GM19372 (cell line): ENCODE data around the gene KEL.

Source experiments
- ATAC-seq: cut with Tn5 transposase; IDR thresholded peaks from one replicate; pipeline ENCODE4 v1.9.1; 2021; ENCODE audit warnings: mild to moderate bottlenecking, low read depth, moderate library complexity; ENCODE audit not compliant: unreplicated experiment

Gene KEL

DNA sequence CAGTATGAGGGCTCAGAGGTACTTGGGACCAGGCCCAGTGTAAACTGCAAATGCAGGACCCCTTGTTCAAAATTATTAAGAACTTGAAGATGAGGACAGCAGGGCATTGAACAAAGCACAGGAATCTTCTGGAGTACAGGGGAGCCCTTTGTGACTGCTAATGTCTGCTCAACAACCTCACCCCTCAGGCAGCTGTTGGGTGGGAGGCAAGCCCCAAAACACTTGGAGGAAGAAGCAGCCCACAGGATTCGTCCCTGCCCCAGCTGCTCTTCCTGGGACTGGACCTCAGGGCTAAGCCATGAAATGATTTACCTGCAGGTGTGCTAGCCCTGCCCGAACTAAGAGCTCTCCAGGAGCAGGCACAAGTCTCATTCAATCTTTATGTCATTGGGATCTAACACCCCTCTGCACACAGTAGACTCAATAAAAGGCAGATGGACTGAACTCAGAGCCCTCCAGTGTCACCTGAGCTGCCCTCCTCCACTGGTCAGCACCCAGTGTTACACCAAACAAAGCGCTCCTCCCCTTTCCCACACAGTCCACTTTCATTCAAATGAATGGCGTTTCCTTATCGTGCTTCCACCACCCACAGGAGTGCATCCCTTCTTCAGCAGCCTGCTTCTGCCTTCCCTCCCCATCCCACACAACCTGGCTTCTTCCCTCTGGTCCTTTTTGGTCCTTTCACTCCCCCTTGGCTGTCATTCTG, 29.6 kb downstream of the KEL start:
- ATAC-seq = no peak

DNA sequence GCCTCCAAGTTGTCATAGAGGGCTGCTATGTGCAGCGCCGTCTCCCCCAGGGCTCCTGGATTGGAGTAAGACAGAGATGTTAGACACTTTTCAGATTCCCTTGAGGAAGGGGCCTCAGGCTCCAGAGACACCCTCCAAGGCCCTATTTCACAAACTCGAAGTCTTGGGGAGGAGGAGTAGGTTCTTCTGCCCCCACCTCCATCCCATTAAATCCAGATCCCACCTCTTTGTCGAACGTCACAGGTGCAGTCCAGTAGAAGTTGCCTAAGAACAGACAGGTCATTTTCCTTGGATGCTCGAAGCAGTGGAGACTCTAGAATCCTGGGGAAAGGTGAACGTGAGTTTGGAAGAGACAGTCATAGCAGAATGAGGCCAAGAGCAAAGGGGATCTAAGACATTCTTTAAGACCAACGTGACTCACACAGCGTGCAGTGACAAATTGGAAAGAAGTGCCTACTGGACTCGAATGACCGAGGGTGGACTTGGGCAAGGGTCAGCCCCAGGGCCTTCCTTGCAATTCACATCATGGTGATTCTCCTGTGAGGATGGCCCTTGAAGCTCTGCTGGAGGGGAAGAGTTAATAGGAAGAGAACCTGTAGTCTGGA, 31.9 kb downstream of the KEL start:
- no peak for ATAC-seq

DNA sequence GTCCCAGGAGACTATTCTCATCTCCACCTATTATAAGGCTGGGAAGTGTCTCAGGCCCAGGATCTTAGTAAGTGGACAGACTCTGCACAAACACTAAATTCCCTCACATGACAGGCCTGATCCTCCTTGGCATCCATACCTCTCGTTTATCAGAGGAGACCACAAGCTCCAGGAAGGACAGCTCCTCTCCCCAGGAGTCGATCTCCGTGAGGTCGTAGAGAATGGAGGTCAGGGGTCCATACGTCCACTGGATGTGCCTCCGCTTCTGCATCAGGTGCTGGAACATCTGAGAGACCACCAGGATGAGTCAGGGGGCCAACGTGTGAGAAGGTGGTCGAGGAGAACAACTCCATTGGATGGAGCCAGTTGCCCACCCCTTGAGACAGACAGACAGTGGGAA, 34.2 kb downstream of the KEL start:
- ATAC-seq = no peak

DNA sequence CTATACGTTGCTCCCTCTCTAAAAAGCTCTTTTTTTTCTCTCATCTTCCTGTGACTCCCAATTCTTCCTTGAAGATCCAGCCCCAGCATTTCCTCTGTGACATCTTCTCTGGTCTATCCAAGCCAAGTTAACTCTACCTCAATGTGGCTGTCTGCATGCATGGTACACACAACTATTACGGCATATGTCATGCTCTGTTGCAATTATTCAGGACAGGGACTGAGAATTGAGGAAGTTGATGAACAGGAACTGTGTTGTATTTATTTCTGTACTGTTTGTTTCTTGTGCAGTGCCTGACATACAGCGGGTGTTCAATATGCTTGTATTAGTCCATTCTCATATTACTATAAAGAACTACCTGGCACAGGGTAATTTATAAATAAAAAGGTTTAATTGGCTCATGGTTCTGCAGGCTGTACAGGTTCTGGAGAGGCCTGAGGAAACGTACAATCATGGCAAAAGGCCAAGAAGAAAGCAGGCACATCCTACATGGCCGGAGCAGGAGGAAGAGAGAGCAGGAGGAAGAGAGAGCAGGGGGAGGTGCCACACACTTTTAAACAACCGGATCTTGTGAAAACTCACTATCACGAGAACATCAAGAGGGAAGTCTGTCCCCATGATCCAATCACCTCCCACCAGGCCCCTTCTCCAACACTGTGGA, 34.9 kb downstream of the KEL start:
- ATAC-seq = no peak

DNA sequence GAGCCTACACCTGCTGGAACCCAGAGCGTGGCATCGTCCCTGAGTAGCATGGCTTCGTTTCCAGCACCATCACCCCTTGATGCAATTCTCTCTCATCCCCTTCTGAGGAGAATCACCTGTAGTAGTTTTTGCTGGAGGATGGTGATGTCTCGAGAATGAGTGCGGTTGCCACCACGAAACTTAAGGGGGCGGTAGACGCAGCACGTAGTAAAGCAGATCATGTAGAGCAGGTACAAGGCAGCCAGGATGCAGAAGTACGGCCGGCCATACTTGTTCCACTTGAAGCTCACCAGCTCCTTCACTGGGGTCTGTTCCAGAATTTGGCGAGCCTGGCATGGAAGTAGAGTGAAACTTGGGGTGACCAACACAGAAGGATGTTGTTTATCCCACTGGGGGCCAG, 36.8 kb downstream of the KEL start:
- ATAC-seq = no peak

DNA sequence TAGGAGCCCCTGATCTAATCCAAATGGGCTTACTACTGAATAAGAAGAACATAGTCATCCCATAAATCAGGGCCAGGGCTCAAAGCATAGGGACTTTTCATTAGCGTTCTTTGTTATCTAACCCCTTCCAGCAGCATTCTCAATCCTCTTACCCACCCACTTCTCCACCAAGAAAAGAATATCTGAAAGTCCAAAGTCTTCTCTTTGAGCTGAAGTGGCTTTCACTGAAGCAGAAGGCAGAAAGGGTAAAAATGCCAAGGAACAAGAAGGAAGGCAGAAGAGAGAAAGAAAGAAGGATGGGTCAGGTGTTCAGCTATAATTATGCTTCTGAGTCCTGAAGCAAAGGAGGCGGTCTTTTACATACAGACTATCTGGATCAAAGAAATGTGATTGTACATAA, 38.8 kb downstream of the KEL start:
- no peak for ATAC-seq

DNA sequence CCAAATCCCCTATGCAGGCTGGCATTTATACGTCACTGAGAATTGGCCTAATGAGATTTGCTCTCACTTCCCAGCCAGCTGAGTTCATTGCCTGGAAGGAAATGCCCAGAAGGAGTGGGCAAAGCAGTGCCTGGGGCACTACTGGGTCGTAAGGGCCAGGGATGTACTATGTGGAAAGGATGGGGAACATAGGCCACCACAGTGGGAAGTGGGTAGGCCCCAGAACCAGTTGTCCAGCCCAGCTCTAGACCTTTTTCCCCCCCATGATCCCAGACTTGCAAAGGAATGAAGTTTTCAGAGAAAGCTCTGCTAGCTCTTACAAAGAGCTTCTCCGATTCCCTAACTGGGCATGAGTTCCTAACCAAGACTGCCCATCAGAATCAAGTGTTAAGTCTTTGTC, 42.5 kb downstream of the KEL start:
- ATAC-seq = no peak

DNA sequence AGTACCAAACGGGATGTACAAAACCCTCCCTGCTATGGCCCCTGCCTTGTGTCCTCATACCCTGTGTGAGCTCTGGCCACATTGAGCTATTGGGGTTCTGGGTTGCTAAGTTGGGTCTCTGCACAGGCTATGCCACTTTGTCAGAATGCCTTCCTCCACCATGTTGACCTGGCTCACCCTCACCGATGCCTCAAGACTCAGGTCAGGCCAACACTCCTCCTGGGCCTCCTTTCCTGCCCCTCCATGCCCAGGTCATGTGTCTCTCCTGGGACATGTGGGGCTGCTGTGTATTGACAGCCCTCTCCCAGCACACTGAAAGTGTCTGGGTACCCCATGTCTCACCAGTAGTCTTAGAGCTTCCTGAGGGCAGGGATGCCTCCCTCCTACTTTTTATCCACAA, 43.3 kb downstream of the KEL start:
- ATAC-seq = no peak

DNA sequence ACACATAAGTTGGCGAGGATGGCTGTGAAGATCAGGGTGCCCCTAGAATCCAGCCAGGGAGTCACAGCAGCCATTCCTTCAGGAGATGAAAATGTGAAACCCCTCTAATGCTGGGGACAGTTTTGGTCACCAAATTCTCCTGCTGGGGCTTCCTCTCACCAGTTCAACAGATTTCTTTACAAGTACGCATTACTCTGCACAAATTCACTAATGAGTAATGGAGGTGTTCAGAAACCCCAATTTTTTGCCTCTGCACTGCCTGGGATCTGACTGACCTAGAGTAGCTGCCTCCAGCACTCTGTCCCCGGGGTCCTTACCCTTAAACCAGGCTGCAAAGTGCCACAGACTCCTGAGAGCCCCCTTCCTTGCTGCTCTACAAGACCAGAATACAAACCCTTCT, 44.7 kb downstream of the KEL start:
- no peak for ATAC-seq

DNA sequence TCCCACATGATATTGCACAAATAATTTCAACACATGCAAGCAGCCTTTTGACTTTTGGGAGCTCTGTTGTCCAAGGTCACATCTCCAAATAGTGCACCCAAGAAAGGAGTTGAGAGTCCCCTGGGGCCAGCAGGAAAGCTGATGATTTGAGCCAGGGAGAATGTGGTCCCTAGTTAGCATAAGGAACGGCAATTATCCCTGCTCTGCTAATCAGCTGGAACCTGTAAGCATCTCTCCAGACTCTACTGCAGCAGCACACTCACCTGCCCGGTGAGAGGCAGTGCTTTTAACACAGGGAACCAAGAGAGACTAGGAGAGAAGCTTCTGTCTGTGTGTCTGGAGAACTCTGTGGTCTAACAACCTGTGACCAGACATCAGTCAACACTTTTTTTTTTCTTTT, 45.7 kb downstream of the KEL start:
- ATAC-seq = no peak

DNA sequence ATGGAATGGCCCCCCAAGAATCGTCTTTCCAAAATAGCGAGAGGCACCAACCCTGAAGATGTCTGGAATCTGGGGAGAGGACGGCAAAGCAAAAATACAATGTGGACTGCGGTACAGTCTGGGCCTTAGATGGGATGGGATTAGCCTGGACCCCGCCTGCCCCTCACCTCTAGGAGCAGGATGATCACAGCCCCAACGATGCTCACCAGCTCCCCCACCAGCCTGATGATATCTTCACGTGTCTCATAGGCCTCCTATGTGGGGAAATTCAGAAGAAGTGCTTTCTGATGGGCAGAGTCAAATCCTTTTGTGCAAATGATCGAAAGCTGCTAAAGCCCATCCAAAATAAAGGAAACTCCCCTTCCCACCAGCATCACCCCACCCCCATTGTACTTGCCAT, 46.8 kb downstream of the KEL start:
- ATAC-seq = no peak

DNA sequence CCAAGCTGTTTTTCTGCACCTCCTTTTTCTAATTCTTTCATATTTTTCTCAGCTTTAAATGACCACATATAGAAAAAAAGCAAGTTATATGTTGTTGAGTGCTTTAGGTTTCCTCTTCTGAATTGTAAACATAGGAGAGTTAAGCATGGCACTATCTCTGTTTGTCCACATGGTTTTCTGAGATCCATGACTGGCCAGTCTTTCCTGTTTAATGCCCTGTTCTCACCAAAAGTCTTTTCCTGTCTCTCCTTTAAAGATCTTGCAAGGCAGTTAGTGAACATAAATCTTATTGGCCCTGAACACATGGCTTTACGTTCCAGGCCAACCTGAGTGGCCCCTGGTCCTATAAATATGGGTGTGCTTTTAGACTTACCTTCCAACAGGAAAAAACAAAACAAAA, 48.0 kb downstream of the KEL start:
- ATAC-seq = no peak

DNA sequence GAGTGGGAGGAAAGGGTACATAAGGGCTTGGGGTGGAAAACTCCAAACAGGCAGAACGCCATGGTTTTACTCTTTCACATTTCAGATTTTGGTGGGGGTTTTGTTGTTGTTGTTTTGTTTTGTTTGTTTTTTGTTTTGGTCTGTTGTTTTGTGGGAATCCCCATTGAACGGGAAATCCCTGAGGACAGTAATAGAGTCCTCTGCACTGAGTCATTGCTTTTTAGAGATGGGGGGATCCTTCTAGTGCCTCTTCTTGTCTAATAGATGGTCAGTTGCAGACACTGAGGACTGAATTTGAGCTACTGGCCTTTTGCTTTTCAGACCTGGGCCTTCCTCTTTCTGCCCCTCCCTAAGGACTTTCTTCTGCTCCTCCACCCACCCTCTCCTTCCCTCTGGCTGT, 48.6 kb downstream of the KEL start:
- no peak for ATAC-seq

DNA sequence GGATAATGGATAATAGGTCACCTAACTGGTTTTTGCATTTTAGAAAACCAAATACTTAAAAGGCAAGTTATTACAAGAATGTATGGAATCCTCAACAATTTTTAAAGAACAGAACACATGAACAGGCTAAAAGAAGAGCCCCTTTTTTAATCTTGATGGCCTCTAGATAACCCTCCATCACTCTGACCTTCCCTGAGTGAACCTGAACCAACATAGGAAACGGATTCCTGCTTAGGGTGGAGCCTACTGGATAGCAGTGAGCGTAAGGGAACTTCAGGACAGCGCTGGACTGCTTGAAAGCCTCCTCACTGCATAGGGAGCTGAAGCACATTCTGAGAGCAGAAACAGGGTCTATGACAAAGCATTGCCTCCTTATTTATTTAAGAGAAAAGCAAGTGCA, 49.1 kb downstream of the KEL start:
- ATAC-seq = no peak

DNA sequence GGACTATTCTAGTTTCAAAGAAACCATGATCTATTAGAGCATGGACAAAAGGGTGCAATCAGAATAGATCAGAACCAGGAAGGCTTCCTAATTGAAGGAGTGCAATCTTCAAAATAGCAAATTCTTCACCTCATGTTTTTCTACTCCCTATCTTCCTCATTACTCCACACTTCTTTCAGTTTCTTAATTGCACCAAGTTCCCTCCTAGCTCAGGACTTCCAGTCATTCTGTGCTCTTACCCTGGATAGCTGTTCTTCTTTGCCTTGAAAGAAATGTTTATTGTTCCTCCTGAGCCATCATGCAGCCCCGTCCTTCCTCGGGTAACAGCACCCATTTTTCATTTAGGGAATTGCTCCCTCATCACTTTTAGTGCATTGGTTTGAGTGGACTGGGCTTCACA, 51.7 kb downstream of the KEL start:
- ATAC-seq = no peak

DNA sequence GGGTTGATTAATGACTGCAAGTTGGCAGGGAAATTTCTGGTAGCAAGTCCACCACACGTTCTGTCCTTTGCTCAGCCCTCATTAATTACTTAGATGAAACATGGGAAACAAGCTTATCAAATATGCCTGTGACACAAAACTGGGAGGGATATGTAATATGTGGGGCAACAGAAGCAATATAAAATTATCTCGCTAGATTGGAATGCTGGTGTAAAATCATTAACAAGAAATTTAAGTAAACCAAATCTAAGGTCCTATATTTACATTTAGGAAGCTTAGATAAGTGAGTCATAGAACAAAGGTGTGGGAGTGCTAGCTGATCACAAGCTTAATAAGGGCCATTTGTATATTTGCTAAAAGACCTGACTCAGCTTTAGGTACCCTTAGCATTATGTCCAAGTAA, 52.1 kb downstream of the KEL start:
- ATAC-seq = no peak

DNA sequence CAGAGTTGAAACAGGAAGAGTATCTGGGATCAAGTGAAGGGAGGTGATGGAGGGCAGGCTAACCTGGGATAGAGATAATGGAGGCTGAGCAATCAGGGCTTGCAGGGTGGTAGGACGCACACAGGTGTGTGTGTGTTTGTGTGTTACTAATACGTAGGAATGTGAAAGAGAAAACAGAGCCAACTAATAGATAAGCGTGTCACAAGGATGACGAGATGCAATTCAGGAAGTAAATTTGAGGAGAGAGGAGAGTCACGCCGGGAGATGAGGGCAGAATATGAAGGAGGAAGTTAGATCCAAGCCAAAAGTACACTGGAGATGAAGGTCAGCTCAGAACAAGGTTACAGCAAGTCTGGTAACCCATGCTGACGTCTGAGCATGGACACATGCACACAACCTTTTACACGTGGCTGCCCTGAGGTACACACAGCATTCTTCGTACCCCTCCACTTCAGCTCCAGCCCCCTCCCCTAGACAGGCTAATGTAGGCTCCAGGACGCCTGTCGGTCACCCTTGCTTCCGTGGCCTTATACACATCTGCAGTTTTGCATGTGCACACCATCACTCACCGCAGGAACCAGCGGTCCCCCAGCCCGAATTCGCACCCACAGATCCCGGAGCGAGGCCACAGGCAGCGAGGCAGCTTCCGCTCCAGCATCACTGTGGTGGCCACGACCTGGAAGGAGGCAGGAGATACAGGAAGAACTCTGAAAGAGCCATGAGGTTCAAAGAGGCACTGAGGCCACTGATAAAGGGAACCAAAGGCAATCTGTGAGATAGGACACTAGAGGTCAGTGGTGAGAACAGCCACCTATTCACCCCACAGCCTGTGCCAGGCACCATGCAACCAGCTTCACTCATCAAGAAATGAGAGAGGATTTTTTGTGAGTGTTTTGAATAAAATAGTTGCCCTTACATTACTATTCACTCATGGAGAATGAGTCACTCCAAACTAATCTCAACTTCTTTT, 53.0 kb downstream of the KEL start:
- peak; percentile 61 for ATAC-seq

DNA sequence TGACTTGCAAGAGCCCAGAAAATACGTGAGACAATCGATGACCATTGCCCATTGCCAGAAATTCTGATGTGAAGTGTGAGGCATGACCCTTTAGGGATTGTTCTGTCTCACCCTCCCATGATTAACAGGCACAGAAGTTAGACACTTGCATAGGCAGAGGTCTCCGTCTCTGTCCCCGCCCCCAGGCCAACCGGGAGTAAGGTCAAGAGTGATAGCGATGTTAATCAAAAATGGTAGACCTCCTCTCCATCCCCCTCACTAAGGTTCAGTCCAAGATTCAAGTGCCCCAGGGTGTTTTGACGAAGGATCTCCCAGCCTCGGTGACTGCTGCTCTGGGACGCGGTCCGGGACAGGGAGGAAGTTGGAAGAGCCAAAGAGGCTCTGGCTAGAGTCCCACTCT, 53.9 kb downstream of the KEL start:
- ATAC-seq = no peak

DNA sequence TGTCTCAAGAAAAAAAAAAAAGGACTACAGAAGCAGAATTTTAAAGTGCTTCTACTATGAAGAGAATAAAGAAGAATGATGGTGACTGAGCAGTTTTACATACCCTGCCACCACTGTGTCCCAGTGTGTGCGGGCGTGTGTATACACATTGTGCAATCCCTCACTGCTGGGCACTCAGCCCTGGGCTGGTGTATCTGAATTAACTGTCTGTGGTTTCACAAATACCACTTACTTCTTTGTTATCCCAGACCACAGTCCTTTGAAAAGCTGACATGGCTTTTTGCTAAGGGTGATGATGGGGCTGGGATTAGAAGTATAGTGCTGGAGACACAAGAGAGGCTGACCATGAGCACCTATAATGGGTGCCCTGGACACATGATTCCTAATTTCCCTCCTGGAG, 55.5 kb downstream of the KEL start:
- ATAC-seq = no peak

DNA sequence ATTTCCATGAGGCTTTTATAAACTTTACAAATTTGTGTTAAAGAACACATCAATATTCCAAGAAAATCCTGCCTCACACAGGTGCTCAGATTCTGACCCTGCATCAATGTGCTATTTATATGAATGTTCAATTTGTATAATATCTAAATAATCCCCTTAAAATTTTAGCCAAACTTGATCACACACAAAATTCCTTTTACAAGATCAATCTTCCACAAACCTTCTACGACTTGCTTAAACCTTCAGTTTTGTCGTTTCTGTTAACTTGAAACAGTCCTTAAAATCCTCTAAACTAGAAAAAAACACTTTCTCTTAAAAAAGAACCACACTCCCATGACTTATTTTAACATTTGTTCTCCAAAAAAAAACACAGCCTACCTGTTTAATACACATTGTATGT, 56.4 kb downstream of the KEL start:
- ATAC-seq = no peak

DNA sequence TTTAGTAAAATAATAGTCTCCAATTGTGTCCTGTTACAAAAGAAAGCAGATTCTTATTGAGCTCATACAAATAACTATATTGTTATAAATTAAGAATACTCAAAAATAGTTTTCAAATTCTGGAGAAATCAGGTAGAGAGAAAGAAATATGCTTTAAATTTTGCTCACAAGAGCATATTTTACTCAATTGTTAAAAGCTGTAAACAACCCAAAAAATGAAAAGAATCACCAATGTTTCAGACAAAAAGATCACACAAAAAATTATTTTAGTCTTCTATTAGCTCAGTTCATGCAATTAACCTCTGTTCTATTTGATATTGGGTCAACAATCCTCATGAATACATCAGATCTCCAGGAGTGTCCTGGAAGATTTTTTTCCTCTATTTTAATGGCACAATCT, 58.0 kb downstream of the KEL start:
- ATAC-seq = no peak
